GM18519 (cell line): ENCODE data around the gene ELP4.

Experiments
- ATAC-seq: cut with Tn5 transposase; IDR thresholded peaks from one replicate; pipeline ENCODE4 v1.9.1; 2021; ENCODE audit warnings: mild to moderate bottlenecking, moderate library complexity; ENCODE audit not compliant: unreplicated experiment, low FRiP score

The ELP4 gene

GRCh38 chr11:31819621-31820437 lies 310.3 kb downstream of the ELP4 start:
- no peak for ATAC-seq

GRCh38 chr11:31820438-31820818 lies 310.9 kb downstream of the ELP4 start:
- no peak for ATAC-seq

- no peak for ATAC-seq
Measured at GRCh38 chr11:31821235-31821764, 311.7 kb downstream of the ELP4 start.

GRCh38 chr11:31821766-31822165 lies 312.2 kb downstream of the ELP4 start:
- ATAC-seq = no peak

GRCh38 chr11:31822175-31822926 lies 312.8 kb downstream of the ELP4 start:
- ATAC-seq = no peak

GRCh38 chr11:31822927-31823643 lies 313.5 kb downstream of the ELP4 start:
- no peak for ATAC-seq

GRCh38 chr11:31823644-31824331 lies 314.2 kb downstream of the ELP4 start:
- ATAC-seq = no peak

GRCh38 chr11:31824332-31824878 lies 314.8 kb downstream of the ELP4 start:
- no peak for ATAC-seq

- ATAC-seq = no peak
Measured at GRCh38 chr11:31824879-31825837, 315.6 kb downstream of the ELP4 start.

- no peak for ATAC-seq
Measured at GRCh38 chr11:31825838-31826484, 316.4 kb downstream of the ELP4 start.

- ATAC-seq = no peak
Measured at GRCh38 chr11:31826536-31827438, 317.2 kb downstream of the ELP4 start.

- ATAC-seq = no peak
Measured at GRCh38 chr11:31827455-31828206, 318.1 kb downstream of the ELP4 start.

- no peak for ATAC-seq
Measured at GRCh38 chr11:31828217-31828616, 318.6 kb downstream of the ELP4 start.

- no peak for ATAC-seq
Measured at GRCh38 chr11:31830406-31830805, 320.8 kb downstream of the ELP4 start.

- no peak for ATAC-seq
Measured at GRCh38 chr11:31834237-31834636, 324.7 kb downstream of the ELP4 start.
